Prostate gland (tissue), 2 donors: ENCODE measurements around the gene NLGN4X.

Experiments used
- POLR2A ChIP-seq: fragments of 450-650 bp; IDR thresholded peaks from one replicate; pipeline ENCODE4 v1.6.1; 2016; ENCODE audit warnings: antibody characterized with exemption, mild to moderate bottlenecking
- POLR2AphosphoS5 ChIP-seq: sonication (generic); formaldehyde crosslinking; IDR thresholded peaks from one replicate; pipeline ENCODE4 v1.6.1; 2017; ENCODE audit warnings: antibody characterized with exemption
- TF ChIP-seq, protein P1 (sequence below), 4 experiments: fragments of 200-600 bp in 2 of 4; fragments of 450-650 bp in 2 of 4; sonication (generic) in 2 of 4; IDR thresholded peaks; 1 replicate in 3 of 4; 2 replicates in 1 of 4; pipeline ENCODE4 v1.5.1; 2016 to 2019; ENCODE audit warnings: antibody characterized with exemption in 4 of 4, mild to moderate bottlenecking in 2 of 4, moderate library complexity in 2 of 4

DNA sequence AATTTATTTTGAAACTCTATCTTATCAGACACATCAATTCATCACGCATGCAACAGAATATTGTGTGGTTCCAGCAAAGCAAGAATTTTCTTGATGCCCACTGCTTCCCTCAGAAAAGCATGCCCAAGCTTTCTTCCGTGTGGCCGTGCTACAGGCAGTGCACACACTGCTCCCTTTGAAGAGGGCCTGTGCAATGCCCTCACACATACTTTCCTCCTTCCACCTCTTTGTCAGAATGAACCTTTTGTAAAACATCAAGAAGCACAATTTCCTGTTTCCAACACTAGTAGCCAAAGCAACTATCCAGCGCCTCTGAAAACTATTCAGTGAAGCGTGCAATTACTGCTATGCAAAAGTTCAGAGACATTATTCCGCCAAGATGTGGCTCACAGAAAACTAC is 201.7 kb downstream of the NLGN4X start:
- TF ChIP-seq, protein P1, sequence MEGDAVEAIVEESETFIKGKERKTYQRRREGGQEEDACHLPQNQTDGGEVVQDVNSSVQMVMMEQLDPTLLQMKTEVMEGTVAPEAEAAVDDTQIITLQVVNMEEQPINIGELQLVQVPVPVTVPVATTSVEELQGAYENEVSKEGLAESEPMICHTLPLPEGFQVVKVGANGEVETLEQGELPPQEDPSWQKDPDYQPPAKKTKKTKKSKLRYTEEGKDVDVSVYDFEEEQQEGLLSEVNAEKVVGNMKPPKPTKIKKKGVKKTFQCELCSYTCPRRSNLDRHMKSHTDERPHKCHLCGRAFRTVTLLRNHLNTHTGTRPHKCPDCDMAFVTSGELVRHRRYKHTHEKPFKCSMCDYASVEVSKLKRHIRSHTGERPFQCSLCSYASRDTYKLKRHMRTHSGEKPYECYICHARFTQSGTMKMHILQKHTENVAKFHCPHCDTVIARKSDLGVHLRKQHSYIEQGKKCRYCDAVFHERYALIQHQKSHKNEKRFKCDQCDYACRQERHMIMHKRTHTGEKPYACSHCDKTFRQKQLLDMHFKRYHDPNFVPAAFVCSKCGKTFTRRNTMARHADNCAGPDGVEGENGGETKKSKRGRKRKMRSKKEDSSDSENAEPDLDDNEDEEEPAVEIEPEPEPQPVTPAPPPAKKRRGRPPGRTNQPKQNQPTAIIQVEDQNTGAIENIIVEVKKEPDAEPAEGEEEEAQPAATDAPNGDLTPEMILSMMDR (IDR thresholded peaks at IDR 0.05), result no peak
- TF ChIP-seq POLR2A, result no peak
- TF ChIP-seq POLR2AphosphoS5, result no peak
